ENCODE results near the gene SPATS2L.

GRCh38 chr2:200302940-200303727 lies 3.4 kb upstream of the SPATS2L start:
- TF ChIP-seq CTCF (IDR thresholded peaks at IDR 0.05; ENCODE audit: low read depth, low read length) (no peak), MAX (IDR thresholded peaks at IDR 0.05; ENCODE audit: low read depth, low read length) (no peak)
